K562 (cell line): ENCODE measurements around the gene DDAH2. TPM values are rescaled to one million over a fixed set of nuclear protein-coding genes. Genes with fewer than 3 reads are reported as not detected.

ENCODE experiments used
- EWSR1 ChIP-seq: fragments of 450-650 bp; IDR thresholded peaks from 2 replicates; pipeline ENCODE4 v1.6.1; 2018; ENCODE audit warnings: borderline replicate concordance, mild to moderate bottlenecking, low read depth, moderate library complexity; ENCODE audit not compliant: partially characterized antibody
- FOS ChIP-seq: IDR thresholded peaks from 3 replicates; pipeline ENCODE4 v1.6.1; 2011; ENCODE audit not compliant: insufficient read length; ENCODE audit errors: extremely low read depth
- KAT2B ChIP-seq: IDR thresholded peaks from one replicate; pipeline ENCODE4 v1.6.1; 2012; ENCODE audit warnings: low read depth, mild to moderate bottlenecking, control low read depth, inconsistent platforms, low read length, moderate library complexity
- KHSRP ChIP-seq: fragments of 450-650 bp; IDR thresholded peaks from 2 replicates; pipeline ENCODE4 v1.6.1; 2017
- KLF6 ChIP-seq: fragments of 250-450 bp; sonication (Bioruptor Pico); IDR thresholded peaks from 2 replicates; pipeline ENCODE4 v1.4.0; 2020; ENCODE audit warnings: mild to moderate bottlenecking, moderate library complexity, borderline replicate concordance
- LARP7 ChIP-seq: fragments of 450-650 bp; IDR thresholded peaks from 2 replicates; pipeline ENCODE4 v1.6.1; 2016
- MAZ ChIP-seq, 2 experiments: fragments of 450-650 bp in 1 of 2; sonication (generic) in 1 of 2; formaldehyde crosslinking; IDR thresholded peaks in 1 of 2; conservative IDR thresholded peaks in 1 of 2; 2 replicates each; pipeline versions ENCODE4 v1.4.0 to v1.5.0; 2020; ENCODE audit warnings: mild to moderate bottlenecking in 1 of 2, missing genetic modification reagents in 1 of 2
- NR2C2 ChIP-seq, 2 experiments: fragments of 200-800 bp in 1 of 2; sonication (Bioruptor generic) in 1 of 2; sonication (generic) in 1 of 2; formaldehyde crosslinking in 1 of 2; IDR thresholded peaks; 2 replicates each; pipeline versions ENCODE4 v1.6.1 to v1.8.0; 2016 to 2022; ENCODE audit warnings: mild to moderate bottlenecking in 1 of 2, missing compliant biosample characterization in 1 of 2, missing genetic modification characterization in 1 of 2, missing genetic modification reagents in 1 of 2
- NR2F6 ChIP-seq: fragments of 450-650 bp; formaldehyde crosslinking; IDR thresholded peaks from 2 replicates; pipeline ENCODE4 v1.4.0; 2020; ENCODE audit warnings: mild to moderate bottlenecking
- SIN3B ChIP-seq: fragments of 450-650 bp; IDR thresholded peaks from 2 replicates; pipeline ENCODE4 v1.6.1; 2017; ENCODE audit warnings: low read depth, mild to moderate bottlenecking, moderate library complexity
- TARDBP ChIP-seq: fragments of 450-650 bp; IDR thresholded peaks from 2 replicates; pipeline ENCODE4 v1.6.1; 2016
- TCF7 ChIP-seq: sonication (generic); IDR thresholded peaks from 2 replicates; pipeline ENCODE4 v1.6.1; 2016; ENCODE audit warnings: antibody characterized with exemption, borderline replicate concordance
- THRB ChIP-seq: fragments of 450-650 bp; formaldehyde crosslinking; conservative IDR thresholded peaks from 2 replicates; pipeline ENCODE4 v1.4.0; 2022; ENCODE audit warnings: mild to moderate bottlenecking, missing genetic modification characterization
- polyA plus RNA-seq, 8 experiments: library from polyadenylated mRNA; depleted of rRNA in 4 of 8; stranded (reverse) in 5 of 8; unstranded in 3 of 8; fragments of >200 nt; fragmentation: Nextera tagmentation in 2 of 8; fragmentation: Illumina TruSeq in 1 of 8; extraction: Ambion mirVana in 2 of 8; extraction: Trizol in 1 of 8; gene quantifications; 2 replicates each; pipeline versions ENCODE4 v1.2.1 to v1.2.3, GENCODE V29; 2011 to 2014; ENCODE audit warnings: inconsistent platforms in 1 of 8, missing spikeins in 1 of 8
- total RNA-seq, 7 experiments: library from RNA; depleted of rRNA in 6 of 7; stranded (reverse); fragments of >200 nt in 6 of 7; fragmentation: Illumina TruSeq in 2 of 7; extraction: Trizol in 2 of 7; gene quantifications; 2 replicates each; pipeline versions ENCODE4 v1.2.1 to v1.2.3, GENCODE V29; 2011 to 2021; ENCODE audit warnings: low replicate concordance in 1 of 7
- TF ChIP-seq, protein P1 (sequence below): fragments of 450-650 bp; IDR thresholded peaks from 2 replicates; pipeline ENCODE4 v1.6.1; 2016; ENCODE audit warnings: borderline replicate concordance
- TF ChIP-seq, protein P2 (sequence below), 2 experiments: IDR thresholded peaks; 2 replicates each; pipeline ENCODE4 v1.6.1; 2012; ENCODE audit warnings: improper control_type of control experiment in 2 of 2, low read depth in 2 of 2, low read length in 2 of 2, borderline replicate concordance in 1 of 2
- TF ChIP-seq, protein P3 (sequence below): fragments of 250-450 bp; sonication (Bioruptor Pico); IDR thresholded peaks from 2 replicates; pipeline ENCODE4 v1.8.0; 2022; ENCODE audit warnings: moderate library complexity, mild to moderate bottlenecking, inconsistent platforms
- TF ChIP-seq, protein P4 (sequence below): sonication (generic); formaldehyde crosslinking; IDR thresholded peaks from 2 replicates; pipeline ENCODE4 v1.8.0; 2022; ENCODE audit warnings: mild to moderate bottlenecking, missing genetic modification reagents

DDAH2 gene
- total and polyA plus RNA-seq, 9 of the 15 experiments (the other 6 are each of a cell fraction or from before 2014, with no cell fraction given): 1.8 to 45.4 (median 21.4) TPM

DNA sequence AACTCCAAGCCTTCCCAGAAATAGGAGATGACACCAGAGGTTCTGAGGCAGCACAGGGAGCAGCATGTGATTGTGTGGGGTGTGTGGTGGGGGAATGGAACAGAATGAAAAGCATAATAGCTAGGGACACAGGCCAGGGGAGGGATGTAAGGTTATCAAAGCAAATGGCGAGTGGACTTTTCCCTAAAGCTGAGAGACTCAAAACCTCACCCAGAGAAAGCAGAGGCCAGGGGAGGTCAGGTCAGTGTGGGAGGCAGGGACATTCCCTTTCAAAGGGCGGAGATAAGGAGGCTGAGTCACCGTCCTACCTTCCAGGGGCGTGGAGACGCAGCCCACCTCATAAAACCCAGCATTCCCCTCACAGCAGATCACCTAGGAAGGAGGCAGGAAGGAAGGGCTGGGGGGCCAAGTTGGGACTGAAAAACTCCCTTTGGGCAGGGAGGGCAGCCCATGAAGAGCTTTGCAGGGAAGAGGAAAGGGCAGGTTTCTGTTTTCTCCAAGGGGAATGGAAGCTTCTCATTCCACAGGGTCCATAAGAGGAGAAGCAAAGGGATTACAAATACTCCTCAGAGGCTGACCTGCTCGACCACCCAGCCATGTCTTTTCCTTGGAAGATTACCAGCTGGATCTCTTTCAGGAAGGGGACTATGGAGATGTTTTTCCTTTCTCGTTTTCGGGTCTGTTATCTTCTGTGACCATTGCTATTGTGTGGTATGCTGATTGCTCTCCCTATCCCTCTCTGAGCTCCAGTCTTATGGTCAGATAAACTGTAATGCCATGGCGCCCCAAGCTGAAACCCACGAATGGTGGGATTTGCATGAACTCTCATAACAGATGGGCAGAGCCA lies 38.6 kb downstream of the DDAH2 start (continued):
- TF ChIP-seq, protein P1, sequence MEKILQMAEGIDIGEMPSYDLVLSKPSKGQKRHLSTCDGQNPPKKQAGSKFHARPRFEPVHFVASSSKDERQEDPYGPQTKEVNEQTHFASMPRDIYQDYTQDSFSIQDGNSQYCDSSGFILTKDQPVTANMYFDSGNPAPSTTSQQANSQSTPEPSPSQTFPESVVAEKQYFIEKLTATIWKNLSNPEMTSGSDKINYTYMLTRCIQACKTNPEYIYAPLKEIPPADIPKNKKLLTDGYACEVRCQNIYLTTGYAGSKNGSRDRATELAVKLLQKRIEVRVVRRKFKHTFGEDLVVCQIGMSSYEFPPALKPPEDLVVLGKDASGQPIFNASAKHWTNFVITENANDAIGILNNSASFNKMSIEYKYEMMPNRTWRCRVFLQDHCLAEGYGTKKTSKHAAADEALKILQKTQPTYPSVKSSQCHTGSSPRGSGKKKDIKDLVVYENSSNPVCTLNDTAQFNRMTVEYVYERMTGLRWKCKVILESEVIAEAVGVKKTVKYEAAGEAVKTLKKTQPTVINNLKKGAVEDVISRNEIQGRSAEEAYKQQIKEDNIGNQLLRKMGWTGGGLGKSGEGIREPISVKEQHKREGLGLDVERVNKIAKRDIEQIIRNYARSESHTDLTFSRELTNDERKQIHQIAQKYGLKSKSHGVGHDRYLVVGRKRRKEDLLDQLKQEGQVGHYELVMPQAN: peak; percentile 28
- no peak for TF ChIP-seq SIN3B
- TF ChIP-seq MAZ (CRISPR knock-in tag; conservative IDR thresholded peaks at IDR 0.05 in 1 of 2, IDR thresholded peaks at IDR 0.05 in 1 of 2): peak; percentile 28 to 72; a peak in 2 of 4 replicates
- peak; percentile 95 for TF ChIP-seq TCF7
- 0 out of 2 replicates have a peak, but pooled peaks have one; percentile 7 for TF ChIP-seq NR2F6 (CRISPR knock-in tag)
- TF ChIP-seq FOS: peak; percentile 73
- TF ChIP-seq, protein P2, sequence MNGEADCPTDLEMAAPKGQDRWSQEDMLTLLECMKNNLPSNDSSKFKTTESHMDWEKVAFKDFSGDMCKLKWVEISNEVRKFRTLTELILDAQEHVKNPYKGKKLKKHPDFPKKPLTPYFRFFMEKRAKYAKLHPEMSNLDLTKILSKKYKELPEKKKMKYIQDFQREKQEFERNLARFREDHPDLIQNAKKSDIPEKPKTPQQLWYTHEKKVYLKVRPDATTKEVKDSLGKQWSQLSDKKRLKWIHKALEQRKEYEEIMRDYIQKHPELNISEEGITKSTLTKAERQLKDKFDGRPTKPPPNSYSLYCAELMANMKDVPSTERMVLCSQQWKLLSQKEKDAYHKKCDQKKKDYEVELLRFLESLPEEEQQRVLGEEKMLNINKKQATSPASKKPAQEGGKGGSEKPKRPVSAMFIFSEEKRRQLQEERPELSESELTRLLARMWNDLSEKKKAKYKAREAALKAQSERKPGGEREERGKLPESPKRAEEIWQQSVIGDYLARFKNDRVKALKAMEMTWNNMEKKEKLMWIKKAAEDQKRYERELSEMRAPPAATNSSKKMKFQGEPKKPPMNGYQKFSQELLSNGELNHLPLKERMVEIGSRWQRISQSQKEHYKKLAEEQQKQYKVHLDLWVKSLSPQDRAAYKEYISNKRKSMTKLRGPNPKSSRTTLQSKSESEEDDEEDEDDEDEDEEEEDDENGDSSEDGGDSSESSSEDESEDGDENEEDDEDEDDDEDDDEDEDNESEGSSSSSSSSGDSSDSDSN (IDR thresholded peaks at IDR 0.05; ENCODE audit: borderline replicate concordance in 1 of 2, low read depth in 2 of 2, low read length in 2 of 2): peak in 1 of 2 experiments; percentile 82; a peak in 1 of 4 replicates
- TF ChIP-seq KAT2B: no peak
- 0 out of 2 replicates have a peak, but pooled peaks have one; percentile 47 for TF ChIP-seq KHSRP
- TF ChIP-seq NR2C2 (CRISPR knock-in tag; IDR thresholded peaks at IDR 0.05): no peak
- TF ChIP-seq NR2C2 (tag; IDR thresholded peaks at IDR 0.05): peak; percentile 84
- TF ChIP-seq THRB: peak; percentile 91
- TF ChIP-seq KLF6: no peak; the same call in 1 of the 2 replicates
- TF ChIP-seq TARDBP: peak; percentile 54; the same call in 1 of the 2 replicates
- peak; percentile 13; the same call in 1 of the 2 replicates for TF ChIP-seq LARP7
- TF ChIP-seq, protein P3, sequence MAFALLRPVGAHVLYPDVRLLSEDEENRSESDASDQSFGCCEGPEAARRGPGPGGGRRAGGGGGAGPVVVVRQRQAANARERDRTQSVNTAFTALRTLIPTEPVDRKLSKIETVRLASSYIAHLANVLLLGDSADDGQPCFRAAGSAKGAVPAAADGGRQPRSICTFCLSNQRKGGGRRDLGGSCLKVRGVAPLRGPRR (CRISPR knock-in tag): 0 out of 2 replicates have a peak, but pooled peaks have one; percentile 8
- TF ChIP-seq EWSR1: no peak
- TF ChIP-seq, protein P4, sequence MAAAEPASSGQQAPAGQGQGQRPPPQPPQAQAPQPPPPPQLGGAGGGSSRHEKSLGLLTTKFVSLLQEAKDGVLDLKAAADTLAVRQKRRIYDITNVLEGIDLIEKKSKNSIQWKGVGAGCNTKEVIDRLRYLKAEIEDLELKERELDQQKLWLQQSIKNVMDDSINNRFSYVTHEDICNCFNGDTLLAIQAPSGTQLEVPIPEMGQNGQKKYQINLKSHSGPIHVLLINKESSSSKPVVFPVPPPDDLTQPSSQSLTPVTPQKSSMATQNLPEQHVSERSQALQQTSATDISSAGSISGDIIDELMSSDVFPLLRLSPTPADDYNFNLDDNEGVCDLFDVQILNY: no peak; the same call in 1 of the 2 replicates
